Measurements from ENCODE around the gene RNPEPL1. TPM values are rescaled to one million over a fixed set of nuclear protein-coding genes. Genes with fewer than 3 reads are reported as not detected.

The RNPEPL1 gene
- total RNA-seq, 3 donors from 2014 or later = 76.4 to 119 (median 76.9) TPM

- TF ChIP-seq CTCF (IDR thresholded peaks at IDR 0.05) = no peak
- peaks cover 14% of the 10 kb centered on the region for H3K4me1 ChIP-seq (ENCODE audit: low read depth)
- DNase-seq (peak in 1 of 3 donors; percentile 33), ATAC-seq (no peak)
- no peak overlapping the region for H3K4me3 ChIP-seq
- no peaks in the 10 kb centered on the region for H3K36me3 ChIP-seq (ENCODE audit: low read depth)
- intact Hi-C loops (cut with DNase I, micrococcal nuclease) = no loop called here
- H3K9me3 ChIP-seq = no peaks in the 10 kb centered on the region
Observed at GRCh38 chr2:240599141-240599583, 30.9 kb downstream of the RNPEPL1 start.

GRCh38 chr2:240600451-240600961 lies 32.2 kb downstream of the RNPEPL1 start:
- peak in 1 of 3 donors; percentile 29 for DNase-seq
- no peaks in the 10 kb centered on the region for H3K9me3 ChIP-seq
- peaks cover 17% of the 10 kb centered on the region for H3K4me1 ChIP-seq (ENCODE audit: low read depth)
- TF ChIP-seq CTCF (IDR thresholded peaks at IDR 0.05) = no peak
- H3K36me3 ChIP-seq (ENCODE audit: low read depth) = no peaks in the 10 kb centered on the region
- no peak overlapping the region for H3K4me3 ChIP-seq
- ATAC-seq = no peak
- intact Hi-C loops (cut with DNase I, micrococcal nuclease) = no loop called here

GRCh38 chr2:240601061-240601830 lies 33.0 kb downstream of the RNPEPL1 start:
- no peak for ATAC-seq
- H3K36me3 ChIP-seq (ENCODE audit: low read depth) = no peaks in the 10 kb centered on the region
- intact Hi-C loops (cut with DNase I, micrococcal nuclease) = no loop called here
- H3K4me1 ChIP-seq (ENCODE audit: low read depth) = peaks cover 17% of the 10 kb centered on the region
- no peak overlapping the region for H3K4me3 ChIP-seq
- TF ChIP-seq CTCF (IDR thresholded peaks at IDR 0.05) = no peak
- H3K9me3 ChIP-seq = no peaks in the 10 kb centered on the region
- DNase-seq = peak in 2 of 3 donors; percentile 23 to 46

GRCh38 chr2:240601831-240602160 lies 33.5 kb downstream of the RNPEPL1 start:
- TF ChIP-seq CTCF (IDR thresholded peaks at IDR 0.05) = no peak
- ATAC-seq (no peak), DNase-seq (peak in 2 of 3 donors; percentile 22 to 51)
- Histone ChIP-seq H3K36me3 (ENCODE audit: low read depth) (no peaks in the 10 kb centered on the region), H3K9me3 (no peaks in the 10 kb centered on the region), H3K4me1 (ENCODE audit: low read depth) (peaks cover 17% of the 10 kb centered on the region), H3K4me3 (no peak overlapping the region)
- intact Hi-C loops (cut with DNase I, micrococcal nuclease) = no loop called here

- intact Hi-C loops (cut with DNase I, micrococcal nuclease) = no loop called here
- Histone ChIP-seq H3K9me3 (no peaks in the 10 kb centered on the region), H3K36me3 (ENCODE audit: low read depth) (no peaks in the 10 kb centered on the region), H3K4me3 (no peak overlapping the region), H3K4me1 (ENCODE audit: low read depth) (peaks cover 17% of the 10 kb centered on the region)
- no peak for ATAC-seq
- peak in 2 of 3 donors; percentile 47 to 56 for DNase-seq
- no peak for TF ChIP-seq CTCF (IDR thresholded peaks at IDR 0.05)
Observed at GRCh38 chr2:240602266-240603050, 34.2 kb downstream of the RNPEPL1 start.
